HCT116 (cell line): Measurements from ENCODE around the gene CTNND2. TPM values are rescaled to one million over a fixed set of nuclear protein-coding genes. Genes with fewer than 3 reads are reported as not detected.

Experiments
- ATAC-seq: fragments of 200-7000 bp; cut with Tn5 transposase; 2 replicates; pipeline ENCODE4 v1.9.1; 2020; ENCODE audit warnings: mild to moderate bottlenecking, moderate library complexity
- BruUV-seq: library from RNA; stranded (reverse); fragments of 400-500 nt; replicated peaks from 2 replicates; lab custom pipeline; 2021; lab: Mats Ljungman, UMichigan
- CTCF ChIA-PET: fragments of 300-600 bp; sonication (Branson Sonifier 250); formaldehyde crosslinking; loops from one replicate; lab custom pipeline; 2021; ENCODE audit warnings: antibody characterized with exemption; lab: Charles Lee
- POLR2A ChIA-PET: fragments of 300-600, 350-600 bp; sonication (Branson Sonifier 250); formaldehyde crosslinking; loops from one replicate; lab custom pipeline; 2021; ENCODE audit warnings: antibody characterized with exemption; lab: Charles Lee
- RAD21 ChIA-PET, 2 experiments: fragments of 300-600 bp; sonication (Branson Sonifier 250); formaldehyde crosslinking; loops; one replicate each; lab custom pipeline; 2023; ENCODE audit warnings: low total read pairs in 2 of 2; ENCODE audit not compliant: uncharacterized antibody in 2 of 2, unreplicated experiment in 2 of 2, low non-redundant PET in 1 of 2; lab: Charles Lee
- DNase-seq: peaks from one replicate; pipeline ENCODE4 v3.0.0-alpha.2; 2010; ENCODE audit warnings: low read depth, low spot score
- H2AFZ ChIP-seq: fragments of 200-600 bp; shearing (Covaris generic), sonication (generic); 2 replicates; pipeline ENCODE4 v1.6.1; 2017; ENCODE audit warnings: low read depth, mixed run types, mixed read lengths, antibody characterized with exemption, low read length; ENCODE audit not compliant: poor library complexity, severe bottlenecking
- H3K27ac ChIP-seq: 2 replicates; pipeline ENCODE4 v1.5.1; 2012; ENCODE audit warnings: low read depth, low read length
- H3K27me3 ChIP-seq: fragments of 200-600 bp; sonication (generic); 2 replicates; pipeline ENCODE4 v1.6.1; 2016; ENCODE audit warnings: mixed run types, low read length, mixed read lengths; ENCODE audit not compliant: insufficient read depth
- H3K36me3 ChIP-seq, 2 experiments: fragments of 200-500 bp in 1 of 2; fragments of 200-600 bp in 1 of 2; sonication (Bioruptor generic) in 1 of 2; sonication (generic) in 1 of 2; 2 replicates each; pipeline versions ENCODE4 v1.5.1 to v1.6.1; 2014 to 2016; ENCODE audit warnings: low read length in 2 of 2, inconsistent platforms in 1 of 2, mixed read lengths in 1 of 2, mixed run types in 1 of 2; ENCODE audit not compliant: insufficient read depth in 2 of 2, control insufficient read depth in 1 of 2
- H3K4me1 ChIP-seq, 2 experiments: fragments of 200-600 bp in 1 of 2; sonication (generic) in 1 of 2; 2 replicates each; pipeline versions ENCODE4 v1.5.1 to v1.6.1; 2012 to 2017; ENCODE audit warnings: low read length in 2 of 2, inconsistent platforms in 1 of 2, mild to moderate bottlenecking in 1 of 2, mixed read lengths in 1 of 2, mixed run types in 1 of 2, moderate library complexity in 1 of 2; ENCODE audit not compliant: insufficient read depth in 2 of 2, control insufficient read depth in 1 of 2
- H3K4me2 ChIP-seq: fragments of 200-600 bp; sonication (generic); 2 replicates; pipeline ENCODE4 v1.6.1; 2017; ENCODE audit warnings: mixed run types, low read length, mixed read lengths
- H3K4me3 ChIP-seq, 2 experiments: fragments of 200-600 bp in 1 of 2; sonication (generic) in 1 of 2; replicated peaks in 1 of 2; 2 replicates each; pipeline ENCODE4 v1.5.1; 2011 to 2016; ENCODE audit warnings: low read length in 2 of 2, control low read depth in 1 of 2, low read depth in 1 of 2, mild to moderate bottlenecking in 1 of 2, mixed read lengths in 1 of 2, mixed run types in 1 of 2
- H3K79me2 ChIP-seq: fragments of 200-600 bp; sonication (generic); 2 replicates; pipeline ENCODE4 v1.6.1; 2017; ENCODE audit warnings: mild to moderate bottlenecking, mixed run types, low read length, moderate library complexity, mixed read lengths; ENCODE audit not compliant: insufficient read depth
- H3K9ac ChIP-seq: fragments of 200-600 bp; sonication (generic); 2 replicates; pipeline ENCODE4 v1.6.1; 2016; ENCODE audit warnings: low read length, mixed read lengths
- H3K9me2 ChIP-seq: fragments of 200-600 bp; sonication (generic), shearing (Covaris generic); 2 replicates; pipeline ENCODE4 v1.6.1; 2017; ENCODE audit warnings: mixed run types, mild to moderate bottlenecking, moderate library complexity; ENCODE audit not compliant: insufficient read depth
- H3K9me3 ChIP-seq, 2 experiments: fragments of 200-500 bp in 1 of 2; fragments of 200-600 bp in 1 of 2; sonication (Bioruptor generic) in 1 of 2; sonication (generic) in 1 of 2; 2 replicates each; pipeline ENCODE4 v1.6.1; 2014 to 2017; ENCODE audit warnings: low read length in 2 of 2, mixed read lengths in 2 of 2, inconsistent platforms in 1 of 2, low read depth in 1 of 2, mild to moderate bottlenecking in 1 of 2, mixed run types in 1 of 2, moderate library complexity in 1 of 2; ENCODE audit not compliant: control insufficient read depth in 1 of 2, insufficient read depth in 1 of 2
- H4K20me1 ChIP-seq: fragments of 200-600 bp; sonication (generic), shearing (Covaris generic); 2 replicates; pipeline ENCODE4 v1.6.1; 2017; ENCODE audit warnings: mixed run types, mild to moderate bottlenecking, moderate library complexity; ENCODE audit not compliant: insufficient read depth
- CEBPB ChIP-seq: IDR thresholded peaks from 2 replicates; pipeline ENCODE4 v1.6.1; 2012; ENCODE audit warnings: low read depth
- ELF1 ChIP-seq: IDR thresholded peaks from 2 replicates; pipeline ENCODE4 v1.6.1; 2012; ENCODE audit warnings: low read depth, borderline replicate concordance
- EZH2 ChIP-seq: fragments of 200-600 bp; sonication (generic); IDR thresholded peaks from 2 replicates; pipeline ENCODE4 v1.6.1; 2017; ENCODE audit warnings: antibody characterized with exemption, mixed run types
- EZH2phosphoT487 ChIP-seq: fragments of 200-600 bp; IDR thresholded peaks from 2 replicates; pipeline ENCODE4 v1.6.1; 2018; ENCODE audit warnings: antibody characterized with exemption, borderline replicate concordance
- MAX ChIP-seq: IDR thresholded peaks from 2 replicates; pipeline ENCODE4 v1.6.1; 2012
- SIN3A ChIP-seq: IDR thresholded peaks from 2 replicates; pipeline ENCODE4 v1.6.1; 2012; ENCODE audit warnings: low read depth
- SP1 ChIP-seq: IDR thresholded peaks from 2 replicates; pipeline ENCODE4 v1.6.1; 2012; ENCODE audit warnings: low read depth
- ZFX ChIP-seq: fragments of 450-650 bp; IDR thresholded peaks from 2 replicates; pipeline ENCODE4 v1.6.1; 2017
- intact Hi-C: fragments of 100-400 bp; cut with micrococcal nuclease; formaldehyde crosslinking; loops from 2 replicates; pipeline ENCODE4 v1.10.0; 2022
- total RNA-seq: library from RNA; stranded (reverse); gene quantifications from one replicate; pipeline ENCODE4 v1.2.1, GENCODE V29; 2021; ENCODE audit not compliant: unreplicated experiment
- TF ChIP-seq, protein P1 (sequence below): IDR thresholded peaks from 2 replicates; pipeline ENCODE4 v1.6.1; 2012; ENCODE audit warnings: low read depth
- TF ChIP-seq, protein P2 (sequence below): IDR thresholded peaks from 2 replicates; pipeline ENCODE4 v1.6.1; 2012

The CTNND2 gene
- total RNA-seq, 1 experiment from 2014 or later: not detected

- H3K27ac ChIP-seq: no peak overlapping the region
- no peaks in the 10 kb centered on the region for H3K36me3 ChIP-seq
- no peaks in the 10 kb centered on the region for H3K9me2 ChIP-seq
- no peaks in the 10 kb centered on the region for H3K9me3 ChIP-seq
- intact Hi-C loops: loop anchor here (5.0 kb wide), 1 partner anchor 533 kb away; no protein-coding TSS in a partner anchor
- BruUV-seq: no TSS peak
- no peak overlapping the region for H3K4me2 ChIP-seq
- no peaks in the 10 kb centered on the region for H4K20me1 ChIP-seq
- RAD21 ChIA-PET: no interaction called here
- POLR2A ChIA-PET: no interaction called here
- H3K4me3 ChIP-seq: no peak overlapping the region
- H3K27me3 ChIP-seq: peaks cover 42% of the 10 kb centered on the region; the same call in 1 of the 2 replicates
- CTCF ChIA-PET: no interaction called here
- no peak overlapping the region for H2AFZ ChIP-seq
- H3K9ac ChIP-seq: no peak overlapping the region
- TF ChIP-seq SP1 (no peak), MAX (no peak), CEBPB (no peak), SIN3A (no peak), ELF1 (no peak), ZFX (no peak)
- ATAC-seq (no peak), DNase-seq (no peak)
- no peaks in the 10 kb centered on the region for H3K4me1 ChIP-seq
- H3K79me2 ChIP-seq: no peaks in the 10 kb centered on the region
Measured at GRCh38 chr5:10985721-10986110, 918.5 kb downstream of the CTNND2 start.

GRCh38 chr5:10985091-10985720, 919.0 kb downstream of the CTNND2 start:
- Histone ChIP-seq H3K27ac (no peak overlapping the region), H3K4me3 (no peak overlapping the region), H4K20me1 (no peaks in the 10 kb centered on the region), H2AFZ (no peak overlapping the region), H3K9ac (no peak overlapping the region), H3K4me2 (no peak overlapping the region), H3K9me2 (no peaks in the 10 kb centered on the region), H3K79me2 (no peaks in the 10 kb centered on the region), H3K36me3 (no peaks in the 10 kb centered on the region), H3K27me3 (peaks cover 42% of the 10 kb centered on the region; the same call in 1 of the 2 replicates), H3K9me3 (no peaks in the 10 kb centered on the region), H3K4me1 (no peaks in the 10 kb centered on the region)
- TF ChIP-seq CEBPB: no peak
- no peak for TF ChIP-seq EZH2phosphoT487
- TF ChIP-seq, protein P1, sequence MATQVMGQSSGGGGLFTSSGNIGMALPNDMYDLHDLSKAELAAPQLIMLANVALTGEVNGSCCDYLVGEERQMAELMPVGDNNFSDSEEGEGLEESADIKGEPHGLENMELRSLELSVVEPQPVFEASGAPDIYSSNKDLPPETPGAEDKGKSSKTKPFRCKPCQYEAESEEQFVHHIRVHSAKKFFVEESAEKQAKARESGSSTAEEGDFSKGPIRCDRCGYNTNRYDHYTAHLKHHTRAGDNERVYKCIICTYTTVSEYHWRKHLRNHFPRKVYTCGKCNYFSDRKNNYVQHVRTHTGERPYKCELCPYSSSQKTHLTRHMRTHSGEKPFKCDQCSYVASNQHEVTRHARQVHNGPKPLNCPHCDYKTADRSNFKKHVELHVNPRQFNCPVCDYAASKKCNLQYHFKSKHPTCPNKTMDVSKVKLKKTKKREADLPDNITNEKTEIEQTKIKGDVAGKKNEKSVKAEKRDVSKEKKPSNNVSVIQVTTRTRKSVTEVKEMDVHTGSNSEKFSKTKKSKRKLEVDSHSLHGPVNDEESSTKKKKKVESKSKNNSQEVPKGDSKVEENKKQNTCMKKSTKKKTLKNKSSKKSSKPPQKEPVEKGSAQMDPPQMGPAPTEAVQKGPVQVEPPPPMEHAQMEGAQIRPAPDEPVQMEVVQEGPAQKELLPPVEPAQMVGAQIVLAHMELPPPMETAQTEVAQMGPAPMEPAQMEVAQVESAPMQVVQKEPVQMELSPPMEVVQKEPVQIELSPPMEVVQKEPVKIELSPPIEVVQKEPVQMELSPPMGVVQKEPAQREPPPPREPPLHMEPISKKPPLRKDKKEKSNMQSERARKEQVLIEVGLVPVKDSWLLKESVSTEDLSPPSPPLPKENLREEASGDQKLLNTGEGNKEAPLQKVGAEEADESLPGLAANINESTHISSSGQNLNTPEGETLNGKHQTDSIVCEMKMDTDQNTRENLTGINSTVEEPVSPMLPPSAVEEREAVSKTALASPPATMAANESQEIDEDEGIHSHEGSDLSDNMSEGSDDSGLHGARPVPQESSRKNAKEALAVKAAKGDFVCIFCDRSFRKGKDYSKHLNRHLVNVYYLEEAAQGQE: no peak
- TF ChIP-seq, protein P2, sequence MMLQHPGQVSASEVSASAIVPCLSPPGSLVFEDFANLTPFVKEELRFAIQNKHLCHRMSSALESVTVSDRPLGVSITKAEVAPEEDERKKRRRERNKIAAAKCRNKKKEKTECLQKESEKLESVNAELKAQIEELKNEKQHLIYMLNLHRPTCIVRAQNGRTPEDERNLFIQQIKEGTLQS: no peak
- TF ChIP-seq SIN3A: no peak
- no peak for TF ChIP-seq ZFX
- TF ChIP-seq EZH2: no peak
- no peak for TF ChIP-seq ELF1
- DNase-seq (no peak), ATAC-seq (no peak)
- intact Hi-C loops: loop anchor here (5.0 kb wide), 1 partner anchor 533 kb away; no protein-coding TSS in a partner anchor
- CTCF ChIA-PET: no interaction called here
- POLR2A ChIA-PET: no interaction called here
- RAD21 ChIA-PET: no interaction called here
- BruUV-seq: no TSS peak
